ENCODE data around the gene USH1C. TPM values are rescaled to one million over a fixed set of nuclear protein-coding genes. Genes with fewer than 3 reads are reported as not detected.

The USH1C gene
- 1 to 10 TPM in 1 of 4 donors, not detected in 3; 1.1 TPM for total RNA-seq

GRCh38 chr11:17544181-17544622 is at the start of gene USH1C:
Gene USH1C, minus strand, starts transcription at chr11:17544416. Its CDS starts 109 bp downstream, at chr11:17544307.
- 0 to 40% methylated on average over 1 to 4 of the region's 32 CpGs for WGBS, 2 donors (ENCODE audit: low coverage in 1 of 2)
- Histone ChIP-seq H3K4me3 (peak within 1 kb of the TSS in 1 of 2 donors; percentile 19), H3K9me3 (no peaks in the 10 kb centered on the region), H3K27ac (no peak within 1 kb of the TSS), H3K4me1 (peaks cover 0 to 6% (median 0%) of the 10 kb centered on the region in 3 donors), H3K27me3 (peaks cover 59% of the 10 kb centered on the region), H3K36me3 (no peaks in the 10 kb centered on the region)
- no peak for TF ChIP-seq POLR2AphosphoS5 (IDR thresholded peaks at IDR 0.05)
- no peak for TF ChIP-seq POLR2A (IDR thresholded peaks at IDR 0.05)
- ATAC-seq, result peak; percentile 28

DNA sequence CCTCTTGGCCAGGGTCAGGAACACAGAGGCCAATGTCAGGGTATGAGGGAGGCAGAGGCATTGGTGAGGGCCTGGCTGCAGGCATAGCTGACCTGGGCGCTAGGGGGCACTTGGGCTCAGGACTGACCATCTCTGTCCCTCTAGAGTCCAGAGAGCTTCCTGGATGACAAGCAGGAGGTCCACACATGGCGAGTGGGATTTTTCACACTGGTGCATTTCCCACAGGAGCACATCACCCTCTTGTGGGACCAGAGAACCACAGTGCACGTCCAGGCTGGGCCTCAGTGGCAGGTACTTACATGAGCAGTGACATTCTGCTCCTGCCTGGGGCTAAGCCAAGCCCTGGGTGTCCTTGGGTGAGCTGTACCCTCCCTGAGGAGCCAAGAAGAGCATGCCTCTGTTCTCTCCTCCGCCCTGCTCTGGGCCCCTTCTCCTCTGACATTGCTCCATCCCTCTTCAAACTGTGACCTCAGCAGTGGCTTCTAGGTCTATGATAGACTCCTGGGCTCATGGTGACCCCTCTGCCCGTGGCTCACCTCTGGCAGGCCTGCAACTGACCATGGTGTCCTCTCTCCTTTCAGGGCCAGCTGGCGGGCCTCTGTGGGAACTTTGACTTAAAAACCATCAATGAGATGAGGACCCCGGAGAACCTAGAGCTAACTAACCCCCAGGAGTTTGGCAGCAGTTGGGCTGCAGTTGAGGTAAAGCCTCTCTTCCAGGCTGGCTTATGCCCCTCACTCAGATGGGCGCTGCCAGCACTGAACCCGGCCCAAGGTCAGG is 49.4 kb upstream of the USH1C start:
- Histone ChIP-seq H3K9me3 (peaks cover 0 to 11% (median 0%) of the 10 kb centered on the region in 3 donors), H3K4me1 (no peaks in the 10 kb centered on the region), H3K36me3 (no peaks in the 10 kb centered on the region), H3K27ac (no peak overlapping the region), H3K27me3 (peaks cover 29% of the 10 kb centered on the region), H3K4me3 (no peak overlapping the region)
- no peak for ATAC-seq
- TF ChIP-seq EP300 (IDR thresholded peaks at IDR 0.05) (no peak), POLR2A (IDR thresholded peaks at IDR 0.05) (no peak), POLR2AphosphoS5 (IDR thresholded peaks at IDR 0.05) (no peak)
- TF ChIP-seq, protein P1, sequence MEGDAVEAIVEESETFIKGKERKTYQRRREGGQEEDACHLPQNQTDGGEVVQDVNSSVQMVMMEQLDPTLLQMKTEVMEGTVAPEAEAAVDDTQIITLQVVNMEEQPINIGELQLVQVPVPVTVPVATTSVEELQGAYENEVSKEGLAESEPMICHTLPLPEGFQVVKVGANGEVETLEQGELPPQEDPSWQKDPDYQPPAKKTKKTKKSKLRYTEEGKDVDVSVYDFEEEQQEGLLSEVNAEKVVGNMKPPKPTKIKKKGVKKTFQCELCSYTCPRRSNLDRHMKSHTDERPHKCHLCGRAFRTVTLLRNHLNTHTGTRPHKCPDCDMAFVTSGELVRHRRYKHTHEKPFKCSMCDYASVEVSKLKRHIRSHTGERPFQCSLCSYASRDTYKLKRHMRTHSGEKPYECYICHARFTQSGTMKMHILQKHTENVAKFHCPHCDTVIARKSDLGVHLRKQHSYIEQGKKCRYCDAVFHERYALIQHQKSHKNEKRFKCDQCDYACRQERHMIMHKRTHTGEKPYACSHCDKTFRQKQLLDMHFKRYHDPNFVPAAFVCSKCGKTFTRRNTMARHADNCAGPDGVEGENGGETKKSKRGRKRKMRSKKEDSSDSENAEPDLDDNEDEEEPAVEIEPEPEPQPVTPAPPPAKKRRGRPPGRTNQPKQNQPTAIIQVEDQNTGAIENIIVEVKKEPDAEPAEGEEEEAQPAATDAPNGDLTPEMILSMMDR (IDR thresholded peaks at IDR 0.05), result no peak
- 33 to 80% methylated on average over 1 to 3 of the region's 9 CpGs for WGBS, 2 donors (ENCODE audit: low coverage in 1 of 2)

DNA sequence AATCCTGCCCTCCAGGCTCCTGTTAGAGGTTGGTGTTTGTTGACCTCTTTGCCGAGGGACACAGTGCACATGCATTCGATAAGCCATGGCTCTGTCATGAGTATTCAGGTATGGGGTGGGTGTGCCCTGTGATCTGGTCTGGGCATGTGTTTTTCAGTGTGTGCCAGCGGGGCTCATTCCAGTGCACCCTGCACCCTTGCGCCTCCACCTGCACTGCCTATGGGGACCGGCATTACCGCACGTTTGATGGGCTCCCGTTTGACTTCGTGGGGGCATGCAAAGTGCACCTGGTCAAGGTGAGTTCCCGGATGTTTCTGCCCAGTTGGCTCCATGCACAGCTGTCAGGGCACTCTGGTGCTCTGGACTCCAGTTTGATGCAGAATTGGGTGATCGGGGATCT is 47.1 kb upstream of the USH1C start:
- WGBS, 2 donors (ENCODE audit: low coverage in 1 of 2), result 80 to 83% methylated on average over 2 to 5 of the region's 11 CpGs
- no peak for ATAC-seq
- TF ChIP-seq, protein P1 (IDR thresholded peaks at IDR 0.05), result no peak
- no peak for TF ChIP-seq EP300 (IDR thresholded peaks at IDR 0.05)
- TF ChIP-seq POLR2A (IDR thresholded peaks at IDR 0.05), result no peak
- no peak for TF ChIP-seq POLR2AphosphoS5 (IDR thresholded peaks at IDR 0.05)

GRCh38 chr11:17590463-17590862 is 46.2 kb upstream of the USH1C start:
- ATAC-seq, result no peak
- H3K9me3 ChIP-seq, result peaks cover 0 to 9% (median 0%) of the 10 kb centered on the region in 3 donors
- WGBS, 2 donors (ENCODE audit: low coverage in 1 of 2), result 81 to 91% methylated on average over 4 to 5 of the region's 7 CpGs
- H3K27ac ChIP-seq, result no peak overlapping the region
- H3K36me3 ChIP-seq, result no peaks in the 10 kb centered on the region
- TF ChIP-seq EP300 (IDR thresholded peaks at IDR 0.05), result no peak
- no peak for TF ChIP-seq POLR2A (IDR thresholded peaks at IDR 0.05)
- TF ChIP-seq POLR2AphosphoS5 (IDR thresholded peaks at IDR 0.05), result no peak
- TF ChIP-seq, protein P1 (IDR thresholded peaks at IDR 0.05), result no peak
- H3K27me3 ChIP-seq, result peaks cover 29% of the 10 kb centered on the region
- H3K4me1 ChIP-seq, result no peaks in the 10 kb centered on the region
- no peak overlapping the region for H3K4me3 ChIP-seq

More for the DNA sequence above, 47.1 kb upstream of the USH1C start:
- peaks cover 29% of the 10 kb centered on the region for H3K27me3 ChIP-seq
- H3K27ac ChIP-seq, result no peak overlapping the region
- no peaks in the 10 kb centered on the region for H3K4me1 ChIP-seq
- H3K9me3 ChIP-seq, result peaks cover 0 to 11% (median 0%) of the 10 kb centered on the region in 3 donors
- H3K36me3 ChIP-seq, result no peaks in the 10 kb centered on the region
- no peak overlapping the region for H3K4me3 ChIP-seq

DNA sequence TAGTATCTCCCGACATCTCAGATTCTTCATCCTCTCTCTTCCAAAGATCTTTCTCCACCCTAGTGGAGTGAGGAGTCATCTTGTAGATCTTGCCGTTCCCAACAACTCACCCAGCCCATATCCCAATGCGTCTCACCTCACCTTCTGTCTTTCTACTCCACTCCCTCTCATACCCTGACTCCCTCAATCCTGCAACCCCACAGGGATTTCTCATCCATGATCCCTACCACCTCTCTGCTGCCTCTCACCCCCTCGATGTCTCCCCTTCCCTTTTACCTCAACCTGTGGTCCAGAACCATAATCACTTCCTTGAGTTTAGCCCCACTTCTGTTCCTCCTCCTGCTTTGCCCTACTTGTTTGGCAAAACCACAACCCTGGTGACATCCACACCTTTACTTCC is 44.5 kb upstream of the USH1C start:
- Histone ChIP-seq H3K27me3 (peaks cover 20% of the 10 kb centered on the region), H3K36me3 (no peaks in the 10 kb centered on the region), H3K4me3 (no peak overlapping the region), H3K4me1 (no peaks in the 10 kb centered on the region), H3K9me3 (no peaks in the 10 kb centered on the region), H3K27ac (no peak overlapping the region)
- no peak for ATAC-seq
- no peak for TF ChIP-seq POLR2A (IDR thresholded peaks at IDR 0.05)
- TF ChIP-seq EP300 (IDR thresholded peaks at IDR 0.05), result no peak
- TF ChIP-seq, protein P1 (IDR thresholded peaks at IDR 0.05), result no peak
- TF ChIP-seq POLR2AphosphoS5 (IDR thresholded peaks at IDR 0.05), result no peak
- WGBS, 2 donors (ENCODE audit: low coverage in 1 of 2), result 77 to 89% methylated on average over 4 of the region's 4 CpGs

All from gastroesophageal sphincter (tissue), 4 donors.